AG04450 (cell line): ENCODE results near the gene PCYOX1L. TPM values are rescaled to one million over a fixed set of nuclear protein-coding genes. Genes with fewer than 3 reads are reported as not detected.

Experiments
- CTCF ChIA-PET: fragments of 300-600, 350-600 bp; formaldehyde crosslinking; extraction: SDS; loops from one replicate; lab custom pipeline; 2022; ENCODE audit warnings: antibody characterized with exemption, inconsistent platforms; lab: Charles Lee
- POLR2A ChIA-PET: fragments of 350-600 bp; formaldehyde crosslinking; extraction: SDS; loops from one replicate; lab custom pipeline; 2021; ENCODE audit warnings: antibody characterized with exemption, inconsistent platforms; lab: Yijun Ruan, JAX
- DNase-seq: peaks from one replicate; pipeline ENCODE4 v3.0.0-alpha.2; 2011; ENCODE audit warnings: low read depth, low spot score
- H3K27ac ChIP-seq: one replicate; pipeline ENCODE4 v1.5.1; 2012; ENCODE audit warnings: low read depth, low read length, control low read depth
- H3K27me3 ChIP-seq: one replicate; pipeline ENCODE4 v1.6.0; 2012; ENCODE audit warnings: low read length; ENCODE audit not compliant: control insufficient read depth, insufficient read depth
- H3K4me3 ChIP-seq: 2 replicates; pipeline ENCODE4 v1.5.1; 2011; ENCODE audit warnings: mild to moderate bottlenecking, low read depth, low read length, control low read depth
- H3K9me3 ChIP-seq: 2 replicates; pipeline ENCODE4 v1.5.1; 2012; ENCODE audit warnings: low read length; ENCODE audit not compliant: control insufficient read depth, insufficient read depth
- CTCF ChIP-seq: IDR thresholded peaks from 2 replicates; pipeline ENCODE4 v1.5.1; 2011; ENCODE audit warnings: low read depth, low read length, control low read depth, inconsistent platforms
- polyA plus RNA-seq: library from polyadenylated mRNA; depleted of rRNA; stranded (reverse); fragments of >200 nt; gene quantifications from 2 replicates; pipeline ENCODE4 v1.2.3, GENCODE V29; 2011

PCYOX1L gene
- polyA plus RNA-seq, 1 experiment = 11.0 TPM

- ChIA-PET CTCF (interaction anchor here (0.7 to 8.1 kb wide), 26 partner anchors 8 to 241 kb away, joined by 3 to 138 read pairs (median 8); partner anchors contain the start of gene ABLIM3), POLR2A (interaction anchor here (0.7 to 1.9 kb wide), 8 partner anchors 22 to 50 kb away, joined by 3 to 7 read pairs (median 4); no protein-coding TSS in a partner anchor)
- no peak for DNase-seq
- Histone ChIP-seq H3K27me3 (no peaks in the 10 kb centered on the region), H3K4me3 (no peak overlapping the region), H3K9me3 (no peaks in the 10 kb centered on the region), H3K27ac (no peak overlapping the region)
- TF ChIP-seq CTCF = no peak
Measured at GRCh38 chr5:149382517-149383220, 24.8 kb downstream of the PCYOX1L start.

GRCh38 chr5:149383399-149383798 is 25.6 kb downstream of the PCYOX1L start:
- CTCF ChIA-PET = interaction anchor here (1.4 to 8.1 kb wide), 7 partner anchors 12 to 179 kb away, joined by 6 to 138 read pairs (median 11); no protein-coding TSS in a partner anchor

GRCh38 chr5:149386166-149386565 is 28.3 kb downstream of the PCYOX1L start:
- TF ChIP-seq CTCF = no peak
- H3K4me3 ChIP-seq = no peak overlapping the region
- ChIA-PET CTCF (interaction anchor here (0.5 to 8.1 kb wide), 8 partner anchors 15 to 166 kb away, joined by 3 to 138 read pairs (median 4); no protein-coding TSS in a partner anchor), POLR2A (interaction anchor here (0.7 to 3.6 kb wide), 5 partner anchors 18 to 43 kb away, joined by 3 to 42 read pairs (median 5); no protein-coding TSS in a partner anchor)
- peaks cover 3% of the 10 kb centered on the region; the same call in 1 of the 2 replicates for H3K9me3 ChIP-seq
- no peak for DNase-seq
- H3K27me3 ChIP-seq = no peaks in the 10 kb centered on the region
- H3K27ac ChIP-seq = no peak overlapping the region

More at GRCh38 chr5:149383399-149383798, 25.6 kb downstream of the PCYOX1L start:
- no peak overlapping the region for H3K4me3 ChIP-seq
- H3K27ac ChIP-seq = no peak overlapping the region
- no peaks in the 10 kb centered on the region for H3K27me3 ChIP-seq
- TF ChIP-seq CTCF = no peak
- POLR2A ChIA-PET = interaction anchor here (1.5 kb wide), 1 partner anchor 50 kb away, joined by 16 read pairs; no protein-coding TSS in a partner anchor
- H3K9me3 ChIP-seq = peaks cover under 1% of the 10 kb centered on the region; the same call in 1 of the 2 replicates
- no peak for DNase-seq

- DNase-seq = no peak
- peaks cover 3% of the 10 kb centered on the region; the same call in 1 of the 2 replicates for H3K9me3 ChIP-seq
- CTCF ChIA-PET = interaction anchor here (0.7 to 8.1 kb wide), 6 partner anchors 13 to 45 kb away, joined by 3 to 138 read pairs (median 7); no protein-coding TSS in a partner anchor
- peak overlapping the region; percentile 40 for H3K27ac ChIP-seq
- POLR2A ChIA-PET = interaction anchor here (0.9 to 3.6 kb wide), 7 partner anchors 10 to 36 kb away, joined by 3 to 42 read pairs (median 5); no protein-coding TSS in a partner anchor
- H3K4me3 ChIP-seq = no peak overlapping the region
- H3K27me3 ChIP-seq = no peaks in the 10 kb centered on the region
- no peak for TF ChIP-seq CTCF
Measured at GRCh38 chr5:149387081-149387631, 29.3 kb downstream of the PCYOX1L start.
